T-cell (primary cell): ENCODE data around the gene LZIC. TPM values are rescaled to one million over a fixed set of nuclear protein-coding genes. Genes with fewer than 3 reads are reported as not detected.
"Not testable (repeated sequence)": the region's sequence is repeated elsewhere in the genome, so short reads cannot be mapped to it uniquely, and the experiment has no call there.

Experiments used
- ATAC-seq, 4 experiments: fragments of 200-7000 bp in 3 of 4; fragments of 150-1000 bp in 1 of 4; cut with Tn5 transposase; replicated peaks in 1 of 4; 1 replicate in 3 of 4; 2 replicates in 1 of 4; pipeline ENCODE4 v1.10.0; 2021; ENCODE audit warnings: moderate library complexity in 3 of 4, mild to moderate bottlenecking in 2 of 4, moderate number of reproducible peaks in 1 of 4
- CTCF ChIA-PET, 2 donors: fragments of 300-600 bp; sonication (Branson Sonifier 250); formaldehyde crosslinking; loops; one replicate each; lab custom pipeline; 2022; ENCODE audit warnings: antibody characterized with exemption in 2 of 2; lab: Charles Lee
- POLR2A ChIA-PET, 2 donors: fragments of 300-600 bp; sonication (Branson Sonifier 250); formaldehyde crosslinking; loops; one replicate each; lab custom pipeline; 2022; ENCODE audit warnings: antibody characterized with exemption in 2 of 2; lab: Charles Lee
- DNase-seq, 35 experiments: peaks; one replicate each; pipeline versions ENCODE4 v3.0.0 to v3.0.0-alpha.2; 2013 to 2023
- H3K27ac ChIP-seq: one replicate; pipeline ENCODE4 v1.5.1; 2013; ENCODE audit warnings: low read length
- H3K27me3 ChIP-seq, 2 experiments: replicated peaks in 1 of 2; 1 replicate in 1 of 2; 2 replicates in 1 of 2; pipeline versions ENCODE4 v1.6.1 to v1.7.0; 2013; ENCODE audit warnings: low read length in 1 of 2, mixed read lengths in 1 of 2; ENCODE audit not compliant: control insufficient read depth in 2 of 2, insufficient read depth in 2 of 2; ENCODE audit errors: extremely low read depth in 1 of 2
- H3K36me3 ChIP-seq, 2 donors: 1 replicate in 1 of 2; 2 replicates in 1 of 2; pipeline versions ENCODE4 v1.6.1 to v1.7.0; 2013; ENCODE audit warnings: low read length in 1 of 2; ENCODE audit not compliant: control insufficient read depth in 2 of 2, insufficient read depth in 1 of 2; ENCODE audit errors: extremely low read depth in 1 of 2
- H3K4me1 ChIP-seq, 2 experiments: 1 replicate in 1 of 2; 2 replicates in 1 of 2; pipeline versions ENCODE4 v1.6.1 to v1.7.0; 2013; ENCODE audit warnings: low read length in 2 of 2, mixed read lengths in 1 of 2; ENCODE audit not compliant: insufficient read depth in 2 of 2, control insufficient read depth in 1 of 2; ENCODE audit errors: extremely low read depth in 1 of 2
- H3K4me3 ChIP-seq, 2 donors: 1 replicate in 1 of 2; 2 replicates in 1 of 2; pipeline versions ENCODE4 v1.5.1 to v1.7.0; 2013; ENCODE audit warnings: mild to moderate bottlenecking in 2 of 2, low read length in 1 of 2, moderate library complexity in 1 of 2; ENCODE audit not compliant: control insufficient read depth in 1 of 2; ENCODE audit errors: extremely low read depth in 1 of 2
- H3K9me3 ChIP-seq: 2 replicates; pipeline ENCODE4 v1.7.0; 2013
- H3K27ac Mint-ChIP-seq, 2 donors: one replicate each; pipeline ENCODE4 v1.8.0; 2020 to 2021; ENCODE audit warnings: mild to moderate bottlenecking in 2 of 2, mixed read lengths in 2 of 2
- H3K27me3 Mint-ChIP-seq, 2 donors: one replicate each; pipeline ENCODE4 v1.8.0; 2021 to 2022; ENCODE audit warnings: mixed read lengths in 2 of 2
- H3K36me3 Mint-ChIP-seq: one replicate; pipeline ENCODE4 v1.8.0; 2021; ENCODE audit warnings: mixed read lengths
- H3K4me1 Mint-ChIP-seq, 3 donors: one replicate each; pipeline ENCODE4 v1.8.0; 2020 to 2022; ENCODE audit warnings: mixed read lengths in 3 of 3, mild to moderate bottlenecking in 1 of 3
- H3K4me3 Mint-ChIP-seq, 3 donors: one replicate each; pipeline ENCODE4 v1.8.0; 2020 to 2022; ENCODE audit warnings: mild to moderate bottlenecking in 3 of 3, mixed read lengths in 3 of 3, moderate library complexity in 3 of 3
- H3K9me3 Mint-ChIP-seq, 3 donors: one replicate each; pipeline ENCODE4 v1.8.0; 2020 to 2022; ENCODE audit warnings: mixed read lengths in 3 of 3
- whole genome bisulfite sequencing: methylation state at CpG from one replicate; pipeline ENCODE4 v1.1.5; 2013; ENCODE audit warnings: missing lambda C conversion rate; ENCODE audit not compliant: insufficient coverage; 5-methylcytosine and 5-hydroxymethylcytosine counted together
- total RNA-seq, 35 experiments: library from RNA in 6 of 35; stranded (reverse) in 6 of 35; fragments of 120-200 nt in 1 of 35; gene quantifications; one replicate each; pipeline versions ENCODE4 v1.2.1 to v1.2.4 and lab custom pipeline; 2013 to 2026

LZIC gene
- total RNA-seq, 5 donors from 2014 or later (not counting 1 experiment from before 2014, with no cell fraction given), result 19.6 to 28.6 (median 22.0) TPM

- Mint-ChIP-seq H3K27ac (no peak overlapping the region), H3K4me3 (no peak overlapping the region), H3K9me3 (no peaks in the 10 kb centered on the region), H3K27me3 (no peaks in the 10 kb centered on the region), H3K4me1 (no peaks in the 10 kb centered on the region), H3K36me3 (peaks cover 39% of the 10 kb centered on the region)
- no peaks in the 10 kb centered on the region for H3K27me3 ChIP-seq
- 98% methylated on average over 6 of the region's 15 CpGs for WGBS
- ATAC-seq (no peak), DNase-seq (no peak)
- H3K27ac ChIP-seq, result no peak overlapping the region
- H3K4me3 ChIP-seq, result no peak overlapping the region
- no peaks in the 10 kb centered on the region for H3K9me3 ChIP-seq
- no peaks in the 10 kb centered on the region for H3K4me1 ChIP-seq
- POLR2A ChIA-PET, result interaction anchor here in 1 of 2 donors (0.6 kb wide), 1 partner anchor 800 kb away, joined by 3 read pairs; no protein-coding TSS in a partner anchor
- H3K36me3 ChIP-seq, result peaks cover 0 to 44% of the 10 kb centered on the region in 2 donors
- CTCF ChIA-PET, result interaction anchor here in 1 of 2 donors (0.6 kb wide), 1 partner anchor 21 kb away, joined by 4 read pairs; no protein-coding TSS in a partner anchor
Measured at GRCh38 chr1:9929431-9930385, 13.5 kb downstream of the LZIC start.

- Mint-ChIP-seq H3K27ac (no peak overlapping the region), H3K27me3 (no peaks in the 10 kb centered on the region), H3K4me3 (no peak overlapping the region), H3K36me3 (peaks cover 21% of the 10 kb centered on the region), H3K4me1 (no peaks in the 10 kb centered on the region), H3K9me3 (no peaks in the 10 kb centered on the region)
- H3K4me1 ChIP-seq, result no peaks in the 10 kb centered on the region
- no peak overlapping the region for H3K27ac ChIP-seq
- WGBS, result 50% methylated on average over 2 of the region's 5 CpGs
- ATAC-seq (no peak), DNase-seq (no peak)
- no peak overlapping the region for H3K4me3 ChIP-seq
- H3K27me3 ChIP-seq, result no peaks in the 10 kb centered on the region
- H3K9me3 ChIP-seq, result no peaks in the 10 kb centered on the region
- peaks cover 0 to 29% of the 10 kb centered on the region in 2 donors for H3K36me3 ChIP-seq
- CTCF ChIA-PET, result interaction anchor here in 1 of 2 donors (0.7 kb wide), 1 partner anchor 97 kb away, joined by 7 read pairs; no protein-coding TSS in a partner anchor
- POLR2A ChIA-PET, result no interaction called here
Measured at GRCh38 chr1:9927259-9927658, 15.9 kb downstream of the LZIC start.

- CTCF ChIA-PET, result interaction anchor here in 1 of 2 donors (0.6 kb wide), 2 partner anchors 569 to 1140 kb away, joined by 3 to 4 read pairs; no protein-coding TSS in a partner anchor
- no peaks in the 10 kb centered on the region for H3K27me3 Mint-ChIP-seq
- no peak overlapping the region for H3K4me3 ChIP-seq
Measured at GRCh38 chr1:9922342-9922741, 20.8 kb downstream of the LZIC start.

GRCh38 chr1:9920606-9921005 is 22.6 kb downstream of the LZIC start:
- no peak for DNase-seq
- ATAC-seq, result no peak
- WGBS, result no CpG with 5 or more reads among the region's 5 CpGs
- no peak overlapping the region for H3K27ac ChIP-seq
- no peaks in the 10 kb centered on the region for H3K9me3 Mint-ChIP-seq
- POLR2A ChIA-PET, result no interaction called here
- no peak overlapping the region for H3K4me3 ChIP-seq
- CTCF ChIA-PET, result interaction anchor here in 1 of 2 donors (0.6 kb wide), 1 partner anchor 31 kb away, joined by 3 read pairs; no protein-coding TSS in a partner anchor
- H3K27me3 ChIP-seq, result no peaks in the 10 kb centered on the region
- no peaks in the 10 kb centered on the region for H3K36me3 Mint-ChIP-seq
- H3K27me3 Mint-ChIP-seq, result no peaks in the 10 kb centered on the region
- H3K9me3 ChIP-seq, result no peaks in the 10 kb centered on the region
- no peaks in the 10 kb centered on the region for H3K4me1 Mint-ChIP-seq
- no peaks in the 10 kb centered on the region for H3K4me1 ChIP-seq
- H3K4me3 Mint-ChIP-seq, result no peak overlapping the region
- no peak overlapping the region for H3K27ac Mint-ChIP-seq
- H3K36me3 ChIP-seq, result no peaks in the 10 kb centered on the region

More at GRCh38 chr1:9922342-9922741, 20.8 kb downstream of the LZIC start:
- ATAC-seq (no peak), DNase-seq (no peak)
- H3K27me3 ChIP-seq, result no peaks in the 10 kb centered on the region
- H3K4me1 ChIP-seq, result no peaks in the 10 kb centered on the region
- no peak overlapping the region for H3K27ac ChIP-seq
- POLR2A ChIA-PET, result no interaction called here
- no peaks in the 10 kb centered on the region for H3K4me1 Mint-ChIP-seq
- no peaks in the 10 kb centered on the region for H3K9me3 ChIP-seq
- H3K4me3 Mint-ChIP-seq, result no peak overlapping the region
- H3K27ac Mint-ChIP-seq, result no peak overlapping the region
- no peaks in the 10 kb centered on the region for H3K36me3 ChIP-seq
- H3K9me3 Mint-ChIP-seq, result no peaks in the 10 kb centered on the region
- H3K36me3 Mint-ChIP-seq, result peaks cover 5% of the 10 kb centered on the region
- 80% methylated on average over 1 of the region's 5 CpGs for WGBS

GRCh38 chr1:9917901-9918300 is 25.3 kb downstream of the LZIC start:
- H3K27me3 Mint-ChIP-seq, result no peaks in the 10 kb centered on the region
- H3K4me1 Mint-ChIP-seq, result peaks cover 0 to under 1% (median 0%) of the 10 kb centered on the region in 3 donors
- H3K4me3 Mint-ChIP-seq, result no peak overlapping the region
- WGBS, result no CpG with 5 or more reads among the region's 1 CpG
- no peak overlapping the region for H3K27ac Mint-ChIP-seq
- no peaks in the 10 kb centered on the region for H3K27me3 ChIP-seq
- POLR2A ChIA-PET, result interaction anchor here in 1 of 2 donors (0.6 kb wide), 1 partner anchor 33 kb away, joined by 4 read pairs; no protein-coding TSS in a partner anchor
- no peaks in the 10 kb centered on the region for H3K4me1 ChIP-seq
- DNase-seq (no peak), ATAC-seq (no peak)
- H3K9me3 Mint-ChIP-seq, result no peaks in the 10 kb centered on the region
- CTCF ChIA-PET, result no interaction called here
- no peaks in the 10 kb centered on the region for H3K36me3 Mint-ChIP-seq
- no peak overlapping the region for H3K4me3 ChIP-seq
- no peaks in the 10 kb centered on the region for H3K36me3 ChIP-seq
- H3K9me3 ChIP-seq, result no peaks in the 10 kb centered on the region
- no peak overlapping the region for H3K27ac ChIP-seq

- H3K9me3 Mint-ChIP-seq, H3K4me1 ChIP-seq, ATAC-seq, H3K27ac Mint-ChIP-seq, H3K9me3 ChIP-seq, H3K4me3 Mint-ChIP-seq, H3K4me3 ChIP-seq, H3K36me3 ChIP-seq, H3K4me1 Mint-ChIP-seq, H3K27ac ChIP-seq, H3K27me3 Mint-ChIP-seq, H3K36me3 Mint-ChIP-seq, DNase-seq, H3K27me3 ChIP-seq: not testable (repeated sequence)
- ChIA-PET POLR2A (interaction anchor here (0.6 kb wide), 3 partner anchors 40 to 791 kb away, joined by 4 to 5 read pairs (median 5); no protein-coding TSS in a partner anchor), CTCF (interaction anchor here (0.6 to 0.7 kb wide), 2 partner anchors 137 to 241 kb away, joined by 3 read pairs; no protein-coding TSS in a partner anchor)
- no CpG with 5 or more reads among the region's 3 CpGs for WGBS
Measured at GRCh38 chr1:9917495-9917894, 25.7 kb downstream of the LZIC start.
